GM18951 (cell line): ENCODE measurements around the gene CALML3.

Source experiments
- POLR2A ChIP-seq: IDR thresholded peaks from 4 replicates; pipeline ENCODE4 v1.6.1; 2011; ENCODE audit warnings: mild to moderate bottlenecking; ENCODE audit not compliant: insufficient read length, insufficient read depth; ENCODE audit errors: extremely low read depth
- in situ Hi-C: fragments of 300-500 bp; cut with MboI; formaldehyde crosslinking; loops from one replicate; pipeline ENCODE4 v1.12.0; 2022; ENCODE audit warnings: low sequenced_read_pairs, mixed read lengths, inconsistent platforms; ENCODE audit not compliant: unreplicated experiment

Gene CALML3

GRCh38 chr10:5504146-5505072, 20.4 kb upstream of the CALML3 start:
- in situ Hi-C loops = no loop called here
- TF ChIP-seq POLR2A = no peak

GRCh38 chr10:5506246-5506645, 18.5 kb upstream of the CALML3 start:
- in situ Hi-C loops = no loop called here
- no peak for TF ChIP-seq POLR2A

- in situ Hi-C loops = no loop called here
- no peak for TF ChIP-seq POLR2A
Observed at GRCh38 chr10:5506751-5507648, 17.8 kb upstream of the CALML3 start.

- in situ Hi-C loops = no loop called here
- no peak for TF ChIP-seq POLR2A
Observed at GRCh38 chr10:5507649-5508131, 17.1 kb upstream of the CALML3 start.

GRCh38 chr10:5508161-5508604, 16.6 kb upstream of the CALML3 start:
- in situ Hi-C loops = no loop called here
- TF ChIP-seq POLR2A = no peak

GRCh38 chr10:5508786-5509185, 16.0 kb upstream of the CALML3 start:
- in situ Hi-C loops = no loop called here
- TF ChIP-seq POLR2A = no peak

GRCh38 chr10:5509236-5509635, 15.5 kb upstream of the CALML3 start:
- in situ Hi-C loops = no loop called here
- TF ChIP-seq POLR2A = no peak

- TF ChIP-seq POLR2A = no peak
- in situ Hi-C loops = no loop called here
Observed at GRCh38 chr10:5509691-5510090, 15.1 kb upstream of the CALML3 start.

GRCh38 chr10:5510281-5511072, 14.3 kb upstream of the CALML3 start:
- TF ChIP-seq POLR2A = no peak
- in situ Hi-C loops = no loop called here

- in situ Hi-C loops = no loop called here
- TF ChIP-seq POLR2A = no peak
Observed at GRCh38 chr10:5511231-5511884, 13.4 kb upstream of the CALML3 start.

- TF ChIP-seq POLR2A = no peak
- in situ Hi-C loops = no loop called here
Observed at GRCh38 chr10:5511885-5512280, 12.9 kb upstream of the CALML3 start.

GRCh38 chr10:5512331-5512730, 12.4 kb upstream of the CALML3 start:
- in situ Hi-C loops = no loop called here
- no peak for TF ChIP-seq POLR2A
